Fibroblast of skin of right quadriceps (primary cell): ENCODE results near the gene AADACL3.
"Not testable (repeated sequence)": the region's sequence is repeated elsewhere in the genome, so short reads cannot be mapped to it uniquely, and the experiment has no call there.

Source experiments
- DNase-seq: peaks from one replicate; pipeline ENCODE4 v3.0.0-alpha.2; 2013

The AADACL3 gene, protein sequence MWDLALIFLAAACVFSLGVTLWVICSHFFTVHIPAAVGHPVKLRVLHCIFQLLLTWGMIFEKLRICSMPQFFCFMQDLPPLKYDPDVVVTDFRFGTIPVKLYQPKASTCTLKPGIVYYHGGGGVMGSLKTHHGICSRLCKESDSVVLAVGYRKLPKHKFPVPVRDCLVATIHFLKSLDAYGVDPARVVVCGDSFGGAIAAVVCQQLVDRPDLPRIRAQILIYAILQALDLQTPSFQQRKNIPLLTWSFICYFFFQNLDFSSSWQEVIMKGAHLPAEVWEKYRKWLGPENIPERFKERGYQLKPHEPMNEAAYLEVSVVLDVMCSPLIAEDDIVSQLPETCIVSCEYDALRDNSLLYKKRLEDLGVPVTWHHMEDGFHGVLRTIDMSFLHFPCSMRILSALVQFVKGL

DNA sequence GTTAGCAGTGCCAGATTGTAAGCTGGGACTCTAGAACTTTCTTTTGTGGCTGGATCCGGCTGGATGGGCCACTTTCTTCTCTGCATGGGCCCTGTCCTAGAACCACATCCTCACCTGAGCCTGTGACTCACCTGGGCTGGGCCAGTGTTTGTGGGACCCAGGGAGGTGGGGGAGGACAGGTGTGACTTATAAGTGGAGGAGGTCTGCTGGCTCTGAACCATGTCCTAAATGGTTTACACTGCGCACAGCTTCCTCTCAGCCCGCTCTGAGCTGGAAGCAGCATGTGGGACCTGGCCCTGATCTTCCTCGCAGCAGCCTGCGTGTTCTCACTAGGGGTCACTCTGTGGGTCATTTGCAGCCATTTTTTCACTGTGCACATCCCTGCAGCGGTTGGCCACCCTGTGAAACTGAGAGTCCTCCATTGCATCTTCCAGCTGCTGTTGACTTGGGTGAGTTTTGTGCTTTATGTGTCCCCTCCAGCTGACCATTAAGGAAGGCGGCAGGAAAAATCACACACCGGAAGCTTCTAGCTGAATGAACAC, at the start of gene AADACL3:
TSS of gene AADACL3 (plus strand) at position 215 of the 542 bp plus-strand sequence. CDS start at position 282, 67 bp downstream.
- DNase-seq, result no peak

DNA sequence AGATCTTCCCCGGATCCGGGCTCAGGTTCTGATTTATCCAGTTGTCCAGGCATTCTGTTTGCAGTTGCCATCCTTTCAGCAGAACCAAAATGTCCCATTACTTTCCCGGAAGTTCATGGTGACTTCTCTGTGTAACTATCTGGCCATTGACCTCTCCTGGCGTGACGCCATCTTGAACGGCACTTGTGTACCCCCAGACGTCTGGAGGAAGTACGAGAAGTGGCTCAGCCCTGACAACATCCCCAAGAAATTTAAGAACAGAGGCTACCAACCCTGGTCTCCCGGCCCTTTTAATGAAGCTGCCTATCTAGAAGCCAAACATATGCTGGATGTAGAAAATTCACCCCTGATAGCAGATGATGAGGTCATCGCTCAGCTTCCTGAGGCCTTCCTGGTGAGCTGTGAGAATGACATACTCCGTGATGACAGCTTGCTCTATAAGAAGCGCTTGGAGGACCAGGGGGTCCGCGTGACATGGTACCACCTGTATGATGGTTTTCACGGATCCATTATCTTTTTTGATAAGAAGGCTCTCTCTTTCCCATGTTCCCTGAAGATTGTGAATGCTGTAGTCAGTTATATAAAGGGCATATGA, 49.7 kb upstream of the AADACL3 start:
- DNase-seq, result peak; percentile 9

DNA sequence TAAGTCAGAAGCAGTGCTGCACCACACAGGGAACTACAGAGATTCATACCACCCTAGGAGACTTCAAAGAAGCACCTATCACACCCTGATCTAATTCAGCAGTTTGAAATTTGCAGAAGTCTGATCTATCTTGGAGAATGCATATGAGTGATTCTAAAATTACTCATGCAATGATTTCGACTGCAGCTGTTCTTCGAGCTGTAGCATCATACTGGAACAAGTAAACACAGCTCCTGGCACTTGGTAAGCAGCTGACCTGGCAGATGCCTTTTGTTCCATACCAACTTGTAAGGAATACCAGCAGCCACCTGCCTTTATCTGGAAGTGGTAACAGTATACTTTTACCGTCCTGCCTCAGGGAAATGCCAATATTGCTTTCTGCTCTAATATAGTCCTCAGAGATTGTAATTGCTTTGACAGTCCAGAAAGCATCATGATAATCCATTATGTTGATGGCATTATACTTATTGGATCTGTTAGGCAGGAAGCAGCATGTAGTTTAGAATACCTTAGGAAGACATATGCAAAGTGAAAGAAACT, 46.3 kb upstream of the AADACL3 start:
- no peak for DNase-seq

DNA sequence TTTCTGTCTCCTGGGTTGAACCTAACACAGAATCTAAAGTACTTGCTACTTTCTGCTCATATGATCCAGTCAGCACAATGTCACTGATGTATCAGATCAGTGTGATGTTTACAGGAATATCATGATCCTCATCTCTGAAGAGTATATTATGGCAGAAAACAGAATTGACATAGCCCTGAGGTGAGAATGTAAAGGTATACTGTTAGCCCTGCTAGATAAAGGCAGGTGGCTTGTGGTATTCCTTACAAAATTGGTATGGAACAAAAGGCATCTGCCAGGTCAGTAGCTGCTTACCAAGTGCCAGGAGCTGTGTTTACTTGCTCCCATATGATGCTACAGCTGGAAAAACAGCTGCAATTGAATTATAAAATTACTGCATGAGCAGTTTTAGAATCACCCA, 41.6 kb upstream of the AADACL3 start:
- DNase-seq, result no peak

DNA sequence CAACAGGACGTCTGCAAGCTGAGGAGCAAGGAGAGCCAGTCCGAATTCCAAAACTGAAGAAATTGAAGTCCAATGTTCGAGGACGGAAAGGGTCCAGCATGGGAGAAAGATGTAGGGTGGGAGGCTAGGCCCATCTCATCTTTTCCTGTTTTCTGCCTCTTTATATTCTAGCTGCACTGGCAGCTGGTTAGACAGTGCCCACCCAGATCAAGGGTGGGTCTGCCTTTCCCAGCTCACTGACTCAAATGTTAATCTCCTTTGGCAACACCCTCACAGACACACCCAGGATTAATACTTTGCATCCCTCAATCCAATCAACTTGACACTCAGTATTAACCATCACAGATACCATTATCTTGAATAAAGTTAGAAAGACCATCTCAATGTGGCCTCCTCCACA, 39.8 kb upstream of the AADACL3 start:
- DNase-seq, result not testable (repeated sequence)

DNA sequence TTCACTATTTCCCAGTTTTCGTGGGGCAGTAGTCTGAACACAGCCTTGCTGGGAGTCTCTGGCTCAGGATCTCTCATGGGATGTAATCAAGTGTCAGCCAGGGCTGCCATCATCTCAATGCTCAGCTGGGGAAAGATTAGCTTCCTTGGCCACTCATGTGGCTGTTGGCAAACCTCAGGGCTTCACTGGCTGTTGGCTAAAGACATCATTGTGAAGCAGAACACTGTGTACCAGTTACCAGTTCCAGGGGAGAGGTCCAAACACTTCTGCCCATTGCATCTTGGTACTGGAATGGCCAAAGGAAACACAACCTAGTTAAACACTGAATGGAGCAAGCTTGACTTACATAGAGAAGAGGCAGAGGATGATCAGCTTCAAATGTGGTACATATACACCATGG, 38.3 kb upstream of the AADACL3 start:
- DNase-seq, result no peak

DNA sequence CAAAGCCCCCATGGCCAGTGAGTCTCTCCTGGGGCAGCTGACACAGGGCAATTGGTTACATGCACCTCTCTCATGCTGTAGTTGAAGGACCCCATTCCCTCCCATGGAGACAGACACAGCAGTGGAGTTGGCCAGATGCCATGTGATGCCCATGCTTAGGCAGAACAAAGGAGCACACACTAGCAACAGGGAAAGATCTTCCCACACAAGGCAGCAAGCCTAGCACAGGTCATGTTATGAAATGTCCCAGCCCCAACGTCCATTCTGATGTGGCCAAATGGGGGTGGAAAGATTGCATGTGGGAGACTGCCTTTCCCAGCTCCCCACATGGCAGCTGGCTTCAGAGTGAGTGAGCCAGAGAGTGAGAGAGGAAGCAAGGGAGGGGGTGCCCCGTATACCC, 37.6 kb upstream of the AADACL3 start:
- DNase-seq, result no peak

DNA sequence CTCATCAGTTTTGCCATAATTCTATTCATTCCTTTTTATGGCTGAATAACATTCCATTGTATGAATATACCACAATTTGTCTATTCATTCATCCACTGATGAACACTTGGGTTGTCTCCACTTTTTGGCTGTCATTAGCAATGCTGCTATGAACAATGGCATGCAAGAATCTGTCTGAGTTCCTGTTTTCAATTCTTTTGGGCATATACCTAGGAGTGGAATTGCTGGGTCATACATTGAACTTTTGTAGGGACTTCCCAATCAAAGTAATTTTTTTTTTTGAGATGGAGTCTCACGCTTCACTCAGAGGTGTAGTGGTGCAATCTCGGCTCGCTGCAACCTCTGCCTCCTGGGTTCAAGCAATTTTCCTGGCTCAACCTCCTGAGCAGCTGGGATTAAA, 37.1 kb upstream of the AADACL3 start:
- no peak for DNase-seq

DNA sequence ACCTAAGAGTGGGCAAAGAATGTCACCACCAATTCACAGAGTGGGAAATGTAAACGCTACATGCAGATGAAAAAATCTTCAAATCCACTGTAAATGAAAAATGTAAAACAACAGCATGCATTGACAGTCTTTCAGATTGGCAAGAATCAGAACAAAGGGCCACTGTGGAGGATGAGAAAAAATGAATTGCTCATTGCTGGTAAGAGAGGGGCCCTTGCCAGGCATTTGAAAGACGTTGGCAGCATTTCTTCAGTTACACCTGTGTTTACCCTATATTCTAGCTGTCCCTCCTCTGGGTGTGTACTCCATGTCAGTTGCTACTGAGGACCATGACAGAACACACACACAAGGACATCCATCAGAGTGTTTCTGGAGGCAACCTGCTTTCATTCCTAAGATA, 25.8 kb upstream of the AADACL3 start:
- DNase-seq, result no peak

DNA sequence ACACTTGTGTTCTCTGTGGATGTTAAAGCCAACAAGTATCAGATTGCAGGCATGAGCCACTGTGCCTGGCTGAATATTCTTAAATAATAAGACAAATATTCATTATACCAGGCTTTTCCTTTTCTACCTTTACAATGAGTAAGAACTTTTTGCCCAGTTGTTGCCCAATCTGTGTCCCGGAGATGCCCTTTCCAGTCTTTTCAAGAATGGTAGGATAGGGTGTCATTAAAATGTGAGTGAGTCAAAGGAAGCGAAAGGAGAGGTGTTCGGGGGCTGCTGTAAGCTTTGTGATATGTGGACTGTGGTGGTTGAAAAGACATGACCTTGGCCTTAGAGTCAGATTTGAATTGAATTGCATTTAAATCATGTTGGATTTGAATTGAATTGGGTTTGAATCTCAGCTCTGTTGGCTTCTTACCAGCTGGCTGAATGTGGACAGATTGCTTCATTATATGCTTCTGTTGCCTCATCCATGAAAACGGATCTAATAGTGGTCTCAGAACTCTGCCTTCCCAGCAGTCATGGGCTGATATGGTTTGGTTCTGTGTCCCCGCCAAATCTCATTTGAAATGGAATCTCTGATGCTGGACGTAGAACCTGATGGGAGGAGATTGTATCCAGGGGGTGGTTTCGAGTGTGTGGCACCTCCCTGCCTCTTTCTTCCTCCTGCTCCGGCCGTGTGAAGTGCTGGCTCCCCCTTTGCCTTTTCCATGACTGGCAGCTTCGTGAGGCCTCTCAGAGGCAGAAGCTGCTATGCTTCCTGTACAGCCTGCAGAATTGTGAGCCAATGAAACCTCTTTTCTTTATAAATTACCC, 22.7 kb upstream of the AADACL3 start:
- DNase-seq, result peak; percentile 40

DNA sequence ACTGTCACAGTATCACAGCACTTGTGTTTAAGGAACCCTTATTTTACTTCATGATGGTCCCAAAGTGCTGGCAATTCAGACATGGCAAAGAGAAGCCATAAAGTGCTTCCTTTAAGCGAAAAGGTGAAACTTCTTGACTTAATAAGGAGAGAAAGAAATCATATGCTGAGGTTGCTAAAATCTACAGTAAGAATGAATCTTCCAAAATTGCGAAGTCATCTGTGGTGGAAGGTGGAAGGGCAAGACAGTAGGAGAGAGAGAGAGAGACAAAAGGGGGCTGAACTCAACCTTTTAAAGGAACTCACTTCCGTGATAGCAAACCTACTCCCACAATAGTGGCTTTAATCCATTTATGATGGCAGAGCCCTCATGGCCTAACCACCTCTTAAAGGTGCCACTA, 19.3 kb upstream of the AADACL3 start:
- DNase-seq, result no peak

DNA sequence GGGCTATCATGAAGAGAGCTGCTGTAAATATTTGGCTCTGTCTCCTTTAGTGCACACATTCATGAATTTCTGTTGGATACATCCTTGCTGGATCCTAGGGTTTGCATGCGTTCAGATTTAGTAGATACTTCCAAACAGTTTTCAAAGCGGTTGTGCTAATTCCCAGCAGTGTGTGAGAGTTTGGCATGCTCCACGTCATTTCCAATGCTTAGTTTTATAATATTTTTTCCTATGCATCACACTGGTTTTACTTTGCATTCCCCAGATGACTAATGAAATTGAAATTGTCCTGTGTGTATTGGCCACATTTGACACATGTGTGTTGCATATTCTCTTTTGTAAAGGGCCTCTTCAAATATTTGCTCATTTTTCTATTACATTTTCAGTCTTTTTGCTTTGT, 18.5 kb upstream of the AADACL3 start:
- peak; percentile 88 for DNase-seq

DNA sequence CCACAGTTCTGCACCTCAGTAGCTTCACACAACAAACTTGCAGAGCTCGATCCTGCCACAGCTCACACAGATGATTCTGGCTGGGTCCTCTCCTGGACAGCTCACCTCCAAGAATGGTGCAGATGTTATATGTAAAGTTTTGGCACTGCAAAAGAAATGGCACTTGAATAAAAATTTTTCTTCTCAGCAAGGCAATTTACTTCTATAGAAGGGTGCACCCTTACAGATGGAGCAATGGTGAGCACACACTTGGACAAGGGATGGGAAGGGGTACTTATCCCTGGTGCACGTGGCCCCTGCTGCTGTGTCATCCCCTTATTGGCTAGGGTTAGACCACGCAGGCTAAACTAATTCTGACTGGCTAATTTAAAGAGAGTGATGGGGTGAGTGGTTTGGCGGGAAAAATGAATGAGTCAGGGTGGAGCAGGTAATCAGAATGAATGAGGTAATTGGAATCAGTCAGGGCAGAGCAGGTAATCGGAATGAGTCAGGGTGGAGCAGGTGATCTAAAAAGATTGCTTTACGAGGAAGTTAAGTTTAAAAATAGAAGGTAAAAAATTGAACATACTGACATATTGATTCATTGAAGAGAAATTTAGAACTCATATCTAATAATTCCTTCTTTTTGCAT, 12.0 kb upstream of the AADACL3 start:
- DNase-seq, result no peak

DNA sequence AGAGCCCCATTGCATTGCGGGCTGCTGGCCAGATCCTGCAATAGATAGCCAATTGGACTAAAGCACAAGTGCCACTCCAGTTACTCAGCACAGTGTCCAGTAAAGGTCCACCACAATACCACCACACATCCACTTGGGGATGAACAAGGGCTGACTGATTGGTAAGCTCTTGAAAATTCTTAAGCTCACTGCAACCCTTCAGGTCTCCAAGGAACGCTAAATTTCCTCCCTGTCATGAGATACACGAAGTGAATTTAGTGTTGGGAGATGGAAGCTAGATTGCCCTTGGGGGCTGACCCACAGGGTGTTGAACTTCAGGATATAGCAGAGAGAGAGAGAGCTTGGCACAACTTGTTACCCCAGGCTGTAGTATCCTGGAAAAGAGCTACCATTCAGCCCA, 9.8 kb upstream of the AADACL3 start:
- DNase-seq, result no peak

DNA sequence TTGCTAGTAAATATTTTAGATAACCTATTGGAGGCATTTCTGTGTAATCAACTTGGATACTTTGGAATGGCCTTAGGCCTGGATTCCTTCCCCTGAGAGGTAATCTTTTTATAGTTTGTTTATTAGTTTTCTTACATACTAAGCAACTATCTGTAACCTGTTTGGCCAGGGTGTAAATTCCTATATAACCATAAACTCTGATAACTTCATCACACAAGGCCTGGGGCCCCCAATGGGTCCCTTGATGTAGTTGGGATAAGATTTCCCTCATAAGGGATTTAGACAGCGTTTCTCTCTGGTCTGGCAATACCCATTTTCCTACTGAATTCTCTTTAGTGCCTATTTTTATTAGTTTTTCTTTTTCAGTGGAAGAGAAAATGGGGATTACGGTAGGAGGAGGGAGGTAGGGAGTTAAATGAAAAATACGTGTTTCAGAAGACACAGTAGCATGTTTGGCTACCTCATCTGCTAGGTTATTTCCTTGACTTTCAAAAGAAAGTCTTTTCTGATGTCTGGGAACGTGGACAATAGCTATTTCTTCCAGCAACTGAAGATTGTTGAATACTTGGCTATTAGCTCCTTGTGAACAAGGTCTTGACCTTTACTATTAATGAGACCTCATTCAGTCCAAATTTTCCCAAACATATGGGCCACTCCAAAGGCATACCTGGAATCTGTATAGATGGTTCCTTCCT, 7.4 kb upstream of the AADACL3 start:
- no peak for DNase-seq

DNA sequence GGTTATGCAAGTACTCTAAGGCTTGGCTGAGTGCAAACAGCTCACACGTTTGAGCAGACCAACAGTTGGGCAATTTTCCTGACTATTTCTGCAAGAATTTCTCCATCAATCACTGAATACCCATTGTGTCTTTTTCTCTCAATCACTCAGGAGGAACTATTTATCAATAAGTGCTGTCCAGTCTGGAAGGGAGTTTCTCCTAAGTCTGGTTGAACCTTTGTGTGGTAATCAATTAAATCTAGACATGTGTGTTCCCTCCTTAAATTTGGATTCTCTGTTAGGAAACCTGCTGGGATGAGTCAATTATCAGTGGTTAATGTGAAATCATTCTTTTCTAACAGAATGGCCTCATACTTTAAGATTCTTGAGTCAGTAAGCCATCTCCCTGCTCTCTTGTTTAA, 6.8 kb upstream of the AADACL3 start:
- peak; percentile 60 for DNase-seq

DNA sequence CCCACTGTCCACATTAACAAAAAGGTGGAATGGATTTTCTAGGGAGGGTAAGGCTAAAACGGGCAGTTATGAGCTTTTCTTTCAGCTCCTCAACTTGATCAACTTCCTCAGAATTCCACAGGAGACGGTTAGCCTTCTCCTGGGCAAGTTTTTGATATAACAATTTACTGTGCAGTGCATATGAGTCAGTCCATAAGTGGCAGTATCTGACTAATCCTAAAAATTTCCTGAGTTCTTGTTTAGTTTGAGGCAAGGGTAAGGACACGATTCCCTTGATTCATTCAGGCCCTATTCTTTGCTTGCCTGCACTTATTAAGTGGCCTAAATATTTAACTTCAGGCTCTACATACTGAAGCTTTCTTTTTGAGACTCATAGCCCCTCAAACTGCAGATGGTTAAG, 6.2 kb upstream of the AADACL3 start:
- DNase-seq, result peak; percentile 74

DNA sequence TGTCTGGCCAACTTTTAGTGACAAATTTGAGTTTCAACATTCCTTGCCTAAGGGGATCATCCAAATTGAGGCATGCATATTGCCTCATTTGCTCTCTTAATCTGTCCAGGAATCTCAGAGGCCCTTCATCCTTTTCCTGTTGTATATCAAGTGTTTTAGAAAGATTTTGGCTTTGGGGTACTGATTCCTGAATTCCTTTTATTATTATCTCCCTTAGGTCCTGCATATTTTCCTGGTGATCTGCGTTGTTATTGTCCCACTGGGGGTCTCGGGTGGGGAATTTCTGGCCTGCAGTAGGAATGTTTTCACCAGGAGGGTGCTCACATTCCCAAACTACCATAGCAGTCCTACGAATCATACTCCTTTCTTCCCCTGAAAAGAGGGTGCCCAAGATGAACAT, 4.4 kb upstream of the AADACL3 start:
- DNase-seq, result peak; percentile 85

DNA sequence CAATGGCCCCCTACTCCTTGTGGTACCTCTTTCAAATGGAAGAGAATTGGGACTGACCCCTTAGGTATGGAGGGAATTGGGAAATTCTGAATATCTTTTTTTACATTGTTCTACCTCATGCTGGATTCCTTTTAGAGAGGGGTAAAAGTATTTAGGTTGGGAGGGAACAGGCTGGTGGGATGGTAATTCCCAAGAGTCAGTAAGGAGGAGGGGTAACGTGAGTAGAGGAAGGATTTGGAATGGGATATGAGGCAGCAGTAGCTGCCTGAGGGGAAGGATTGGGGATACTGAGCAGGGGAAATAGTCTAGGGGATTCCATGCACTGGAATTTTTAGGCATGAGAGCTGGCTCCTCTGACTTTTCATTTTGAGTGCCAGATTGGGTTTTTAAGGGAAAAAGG, 3.8 kb upstream of the AADACL3 start:
- peak; percentile 68 for DNase-seq

DNA sequence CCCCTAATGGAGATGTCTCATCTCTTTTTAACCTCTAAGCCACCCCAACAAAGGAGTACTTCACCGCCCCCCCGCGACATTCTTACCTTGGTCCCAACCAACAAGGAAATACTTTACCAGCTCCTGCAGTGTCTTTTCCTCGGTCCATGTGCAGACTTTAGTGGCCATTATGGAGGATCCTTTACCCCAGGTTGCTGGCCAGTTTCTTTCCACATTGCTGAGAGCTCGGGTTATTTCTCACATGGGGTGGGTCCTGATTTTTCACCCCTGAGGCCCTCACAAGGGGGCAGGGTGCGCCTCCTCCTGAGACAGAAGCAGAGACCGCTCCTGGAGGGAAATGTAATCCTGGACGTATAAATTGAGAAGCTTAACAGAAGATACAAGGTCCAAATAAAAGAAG, 3.0 kb upstream of the AADACL3 start:
- no peak for DNase-seq

DNA sequence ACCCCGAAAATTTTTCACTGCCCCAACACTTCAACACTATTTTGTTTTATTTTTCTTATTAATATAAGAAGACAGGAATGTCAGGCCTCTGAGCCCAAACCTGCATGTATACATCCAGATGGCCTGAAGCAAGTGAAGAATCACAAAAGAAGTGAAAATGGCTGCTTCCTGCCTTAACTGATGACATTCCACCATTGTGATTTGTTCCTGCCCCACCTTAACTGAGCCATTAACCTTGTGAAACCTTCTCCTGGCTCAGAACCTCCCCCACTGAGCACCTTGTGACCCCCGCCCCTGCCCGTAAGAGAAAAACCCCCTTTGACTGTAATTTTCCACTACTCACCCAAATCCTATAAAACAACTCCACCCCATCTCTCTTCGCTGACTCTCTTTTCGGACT, 2.3 kb upstream of the AADACL3 start:
- not testable (repeated sequence) for DNase-seq
